Tibial nerve (tissue), 4 donors: Measurements from ENCODE around the gene KRT82. TPM values are rescaled to one million over a fixed set of nuclear protein-coding genes. Genes with fewer than 3 reads are reported as not detected.
"Not testable (repeated sequence)": the region's sequence is repeated elsewhere in the genome, so short reads cannot be mapped to it uniquely, and the experiment has no call there.

Experiments used
- DNase-seq, 2 donors: peaks; one replicate each; pipeline ENCODE4 v3.0.0-alpha.2; 2019; ENCODE audit warnings: low spot score in 2 of 2
- H3K27ac ChIP-seq, 4 donors: fragments of 200-600 bp; sonication (generic) in 3 of 4; one replicate each; pipeline ENCODE4 v1.5.1; 2017 to 2019; ENCODE audit warnings: mild to moderate bottlenecking in 1 of 4
- H3K27me3 ChIP-seq, 2 donors: fragments of 200-600 bp; sonication (generic) in 1 of 2; one replicate each; pipeline versions ENCODE4 v1.5.1 to v1.6.0; 2017 to 2019
- H3K36me3 ChIP-seq, 3 donors: fragments of 200-600 bp; sonication (generic); one replicate each; pipeline ENCODE4 v1.5.1; 2018 to 2019
- H3K4me1 ChIP-seq, 4 donors: fragments of 200-600 bp; sonication (generic) in 3 of 4; one replicate each; pipeline ENCODE4 v1.5.1; 2017 to 2019
- H3K4me3 ChIP-seq, 4 donors: fragments of 200-600 bp; sonication (generic) in 3 of 4; one replicate each; pipeline ENCODE4 v1.5.1; 2017 to 2019; ENCODE audit warnings: mild to moderate bottlenecking in 1 of 4, moderate library complexity in 1 of 4
- H3K9me3 ChIP-seq, 4 donors: fragments of 200-600 bp; sonication (generic) in 3 of 4; one replicate each; pipeline ENCODE4 v1.5.1; 2017 to 2019
- CTCF ChIP-seq, 5 experiments: fragments of 200-600 bp in 3 of 5; fragments of 450-650 bp in 2 of 5; sonication (generic) in 3 of 5; IDR thresholded peaks; one replicate each; pipeline ENCODE4 v1.5.1; 2016 to 2019; ENCODE audit warnings: antibody characterized with exemption in 5 of 5, mild to moderate bottlenecking in 3 of 5, moderate library complexity in 2 of 5
- EP300 ChIP-seq, 2 donors: sonication (generic); formaldehyde crosslinking; IDR thresholded peaks; one replicate each; pipeline ENCODE4 v1.6.1; 2017; ENCODE audit warnings: antibody characterized with exemption in 2 of 2, mild to moderate bottlenecking in 1 of 2
- POLR2A ChIP-seq, 2 donors: fragments of 450-650 bp; IDR thresholded peaks; one replicate each; pipeline ENCODE4 v1.6.1; 2017; ENCODE audit warnings: antibody characterized with exemption in 2 of 2, mild to moderate bottlenecking in 2 of 2, moderate library complexity in 2 of 2
- WGBS, 2 donors: methylation state at CpG; one replicate each; pipeline ENCODE4 v1.1.5; 2018; 5-methylcytosine and 5-hydroxymethylcytosine counted together
- total RNA-seq, 4 donors: library from RNA; depleted of rRNA; stranded (reverse); fragments of >200 nt; gene quantifications; one replicate each; pipeline ENCODE4 v1.1.0, GENCODE V29; 2016

KRT82 gene
- total RNA-seq, 4 donors from 2014 or later, result not detected

GRCh38 chr12:52415870-52416750 is 10.0 kb upstream of the KRT82 start:
- Histone ChIP-seq H3K36me3 (no peaks in the 10 kb centered on the region), H3K9me3 (no peaks in the 10 kb centered on the region), H3K27ac (peak overlapping the region in 2 of 4 donors; percentile 76 to 82), H3K27me3 (no peaks in the 10 kb centered on the region), H3K4me1 (peaks cover 0 to 34% (median 5%) of the 10 kb centered on the region in 4 donors), H3K4me3 (no peak overlapping the region)
- WGBS, 2 donors, result 62% methylated on average over 10 of the region's 10 CpGs
- peak; percentile 20 to 81 for DNase-seq
- TF ChIP-seq CTCF (IDR thresholded peaks at IDR 0.05) (no peak), EP300 (IDR thresholded peaks at IDR 0.05) (peak; percentile 34 to 84)

GRCh38 chr12:52414936-52415335 is 8.8 kb upstream of the KRT82 start:
- WGBS, 2 donors, result 76 to 96% methylated on average over 4 to 5 of the region's 5 CpGs
- Histone ChIP-seq H3K27ac (no peak overlapping the region), H3K36me3 (no peaks in the 10 kb centered on the region), H3K4me1 (peaks cover 0 to 34% (median 5%) of the 10 kb centered on the region in 4 donors), H3K9me3 (no peaks in the 10 kb centered on the region), H3K4me3 (no peak overlapping the region), H3K27me3 (no peaks in the 10 kb centered on the region)
- no peak for TF ChIP-seq CTCF (IDR thresholded peaks at IDR 0.05)
- no peak for TF ChIP-seq POLR2A (IDR thresholded peaks at IDR 0.05)
- no peak for TF ChIP-seq EP300 (IDR thresholded peaks at IDR 0.05)
- no peak for DNase-seq

GRCh38 chr12:52413782-52414345 is 7.7 kb upstream of the KRT82 start:
- DNase-seq, result no peak
- no peaks in the 10 kb centered on the region for H3K27me3 ChIP-seq
- peaks cover 0 to 34% (median 5%) of the 10 kb centered on the region in 4 donors for H3K4me1 ChIP-seq
- H3K9me3 ChIP-seq, result no peaks in the 10 kb centered on the region
- H3K27ac ChIP-seq, result no peak overlapping the region
- TF ChIP-seq EP300 (IDR thresholded peaks at IDR 0.05), result no peak
- no peak for TF ChIP-seq POLR2A (IDR thresholded peaks at IDR 0.05)
- TF ChIP-seq CTCF (IDR thresholded peaks at IDR 0.05), result no peak
- H3K4me3 ChIP-seq, result no peak overlapping the region
- no peaks in the 10 kb centered on the region for H3K36me3 ChIP-seq
- WGBS, 2 donors, result 61 to 68% methylated on average over 8 of the region's 8 CpGs

GRCh38 chr12:52413202-52413601 is 7.1 kb upstream of the KRT82 start:
- Histone ChIP-seq H3K27me3 (no peaks in the 10 kb centered on the region), H3K36me3 (no peaks in the 10 kb centered on the region), H3K27ac (no peak overlapping the region), H3K4me3 (no peak overlapping the region), H3K9me3 (no peaks in the 10 kb centered on the region), H3K4me1 (peaks cover 0 to 34% (median 5%) of the 10 kb centered on the region in 4 donors)
- no peak for DNase-seq
- 41 to 61% methylated on average over 4 of the region's 4 CpGs for WGBS, 2 donors
- no peak for TF ChIP-seq CTCF (IDR thresholded peaks at IDR 0.05)
- TF ChIP-seq POLR2A (IDR thresholded peaks at IDR 0.05), result no peak
- TF ChIP-seq EP300 (IDR thresholded peaks at IDR 0.05), result no peak

GRCh38 chr12:52411815-52412214 is 5.7 kb upstream of the KRT82 start:
- no peak overlapping the region for H3K27ac ChIP-seq
- no peaks in the 10 kb centered on the region for H3K9me3 ChIP-seq
- WGBS, 2 donors, result 90 to 96% methylated on average over 10 of the region's 10 CpGs
- H3K27me3 ChIP-seq, result no peaks in the 10 kb centered on the region
- H3K4me3 ChIP-seq, result no peak overlapping the region
- no peaks in the 10 kb centered on the region for H3K36me3 ChIP-seq
- H3K4me1 ChIP-seq, result peaks cover 0 to 23% (median 3%) of the 10 kb centered on the region in 4 donors
- TF ChIP-seq CTCF (IDR thresholded peaks at IDR 0.05) (no peak), EP300 (IDR thresholded peaks at IDR 0.05) (no peak), POLR2A (IDR thresholded peaks at IDR 0.05) (no peak)
- no peak for DNase-seq

GRCh38 chr12:52410589-52411248 is 4.6 kb upstream of the KRT82 start:
- not testable (repeated sequence) for H3K4me3 ChIP-seq, H3K27ac ChIP-seq, H3K36me3 ChIP-seq, H3K9me3 ChIP-seq, H3K27me3 ChIP-seq, DNase-seq
- H3K4me1 ChIP-seq, result peaks cover 0 to 12% (median 0%) of the 10 kb centered on the region in 4 donors
- WGBS, 2 donors, result no CpG with 5 or more reads among the region's 1 CpG
